Astrocyte (in vitro differentiated cells and primary cell): ENCODE data around the gene LSM14A. TPM values are rescaled to one million over a fixed set of nuclear protein-coding genes. Genes with fewer than 3 reads are reported as not detected.

Experiments
- DNase-seq: peaks from one replicate; pipeline ENCODE4 v3.0.0-alpha.2; 2010; ENCODE audit warnings: low read depth
- FAIRE-seq: peaks from 2 replicates; lab custom pipeline; 2011; peaks lifted over from hg19 to GRCh38; lab: Jason Lieb, UNC
- H2AFZ ChIP-seq: 2 replicates; pipeline ENCODE4 v1.6.0; 2012; ENCODE audit warnings: low read depth, low read length, inconsistent platforms
- H3K27ac ChIP-seq: 2 replicates; pipeline ENCODE4 v1.5.1; 2011; ENCODE audit warnings: low read depth, low read length, inconsistent platforms
- H3K27me3 ChIP-seq: 2 replicates; pipeline ENCODE4 v1.6.0; 2011; ENCODE audit warnings: low read length, inconsistent platforms; ENCODE audit not compliant: insufficient read depth
- H3K36me3 ChIP-seq: 2 replicates; pipeline ENCODE4 v1.5.1; 2011; ENCODE audit warnings: low read length, inconsistent platforms; ENCODE audit not compliant: insufficient read depth
- H3K4me1 ChIP-seq: 2 replicates; pipeline ENCODE4 v1.5.1; 2011; ENCODE audit warnings: low read length, inconsistent platforms; ENCODE audit not compliant: insufficient read depth
- H3K4me2 ChIP-seq: 2 replicates; pipeline ENCODE4 v1.6.0; 2012; ENCODE audit warnings: low read length, inconsistent platforms
- H3K4me3 ChIP-seq: 2 replicates; pipeline ENCODE4 v1.5.1; 2011; ENCODE audit warnings: low read depth, mild to moderate bottlenecking, low read length, inconsistent platforms; ENCODE audit not compliant: insufficient read depth
- H3K79me2 ChIP-seq: 2 replicates; pipeline ENCODE4 v1.6.0; 2012; ENCODE audit warnings: mild to moderate bottlenecking, low read length, inconsistent platforms; ENCODE audit not compliant: insufficient read depth
- H3K9ac ChIP-seq: 2 replicates; pipeline ENCODE4 v1.6.0; 2012; ENCODE audit warnings: mild to moderate bottlenecking, low read length, inconsistent platforms
- H3K9me3 ChIP-seq: 2 replicates; pipeline ENCODE4 v1.5.1; 2012; ENCODE audit warnings: low read depth, mild to moderate bottlenecking, low read length, inconsistent platforms; ENCODE audit not compliant: insufficient read depth
- H4K20me1 ChIP-seq: 2 replicates; pipeline ENCODE4 v1.6.0; 2012; ENCODE audit warnings: low read length, inconsistent platforms; ENCODE audit not compliant: insufficient read depth
- H3K27ac Mint-ChIP-seq: one replicate; pipeline ENCODE4 v1.8.0; 2021; ENCODE audit warnings: mild to moderate bottlenecking, mixed read lengths; ENCODE audit not compliant: unreplicated experiment
- H3K27me3 Mint-ChIP-seq: one replicate; pipeline ENCODE4 v1.8.0; 2021; ENCODE audit warnings: low read depth, mixed read lengths; ENCODE audit not compliant: unreplicated experiment
- H3K36me3 Mint-ChIP-seq: one replicate; pipeline ENCODE4 v1.8.0; 2021; ENCODE audit warnings: low read depth, mixed read lengths; ENCODE audit not compliant: unreplicated experiment
- H3K4me1 Mint-ChIP-seq: one replicate; pipeline ENCODE4 v1.8.0; 2021; ENCODE audit warnings: low read depth, mixed read lengths; ENCODE audit not compliant: unreplicated experiment
- H3K4me3 Mint-ChIP-seq: one replicate; pipeline ENCODE4 v1.8.0; 2021; ENCODE audit warnings: mild to moderate bottlenecking, moderate library complexity, mixed read lengths; ENCODE audit not compliant: unreplicated experiment
- H3K9me3 Mint-ChIP-seq: one replicate; pipeline ENCODE4 v1.8.0; 2021; ENCODE audit warnings: mild to moderate bottlenecking, mixed read lengths; ENCODE audit not compliant: unreplicated experiment
- EZH2 ChIP-seq: IDR thresholded peaks from 2 replicates; pipeline ENCODE4 v1.6.1; 2012; ENCODE audit warnings: mild to moderate bottlenecking, low read length, inconsistent platforms; ENCODE audit not compliant: insufficient read depth
- total RNA-seq: library from RNA; stranded (reverse); gene quantifications from 2 replicates; pipeline ENCODE4 v1.2.1, GENCODE V29; 2021
- TF ChIP-seq, protein P1 (sequence below): IDR thresholded peaks from 2 replicates; pipeline ENCODE4 v1.5.1; 2011; ENCODE audit warnings: low read depth, mild to moderate bottlenecking, inconsistent platforms, low read length, moderate library complexity; ENCODE audit not compliant: insufficient read depth

LSM14A gene
- total RNA-seq, 1 donor from 2014 or later = 88.4 TPM

DNA sequence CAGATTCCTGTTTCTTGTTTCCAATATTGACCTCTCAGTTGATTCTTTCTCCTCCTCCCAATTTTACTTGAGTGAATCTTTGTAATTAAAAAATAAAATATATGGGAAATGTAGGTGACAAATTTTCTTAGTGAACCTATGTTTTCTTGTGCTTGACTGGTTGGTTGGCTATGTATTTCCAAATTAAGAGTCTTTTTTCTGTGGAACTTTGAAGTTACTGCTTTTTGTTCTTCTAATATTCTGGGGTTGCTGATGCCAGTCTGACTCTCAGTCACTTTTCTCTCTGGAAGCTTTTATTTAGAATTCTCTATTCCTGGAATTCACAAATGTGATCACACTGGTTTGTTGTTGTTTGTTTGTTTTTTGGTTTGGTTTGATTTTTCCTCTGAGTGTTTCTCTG, 9.8 kb downstream of the LSM14A start:
- H3K27ac Mint-ChIP-seq = no peak overlapping the region
- H3K36me3 Mint-ChIP-seq = peaks cover 7% of the 10 kb centered on the region

DNA sequence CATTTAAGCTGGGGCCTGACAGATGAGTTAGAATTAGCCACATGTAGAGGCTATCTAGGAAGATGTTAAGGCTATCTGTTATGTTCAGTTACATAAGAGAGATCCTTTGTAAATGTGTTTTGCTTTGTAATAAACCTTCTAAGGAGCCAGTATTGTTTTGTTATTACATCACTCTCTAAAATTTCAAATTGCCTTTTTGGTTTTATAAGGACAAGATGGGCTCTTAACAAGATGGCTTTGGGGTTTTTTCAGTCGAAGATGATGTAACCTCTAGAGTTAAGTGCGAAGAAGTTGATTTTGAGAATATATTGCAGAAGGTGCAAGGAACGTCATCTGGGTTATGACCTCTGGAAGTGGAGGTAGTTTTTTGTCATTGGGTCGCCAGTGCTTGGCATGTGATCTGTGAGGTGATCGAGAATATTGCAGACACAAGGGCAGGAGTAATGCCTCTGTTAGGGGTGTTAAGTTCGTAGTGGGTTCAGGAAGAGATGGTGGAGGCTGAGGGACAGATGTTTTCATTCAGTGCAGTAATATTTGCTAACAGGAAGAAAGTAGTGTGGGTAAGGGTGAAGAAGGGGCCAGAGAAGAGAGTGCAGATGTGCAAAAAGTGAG, 12.7 kb downstream of the LSM14A start:
- Mint-ChIP-seq H3K36me3 (peaks cover 7% of the 10 kb centered on the region), H3K27ac (no peak overlapping the region), H3K27me3 (no peaks in the 10 kb centered on the region), H3K4me1 (peaks cover 37% of the 10 kb centered on the region), H3K9me3 (no peaks in the 10 kb centered on the region), H3K4me3 (peak overlapping the region; percentile 27)
- no peak for TF ChIP-seq EZH2
- TF ChIP-seq, protein P1, sequence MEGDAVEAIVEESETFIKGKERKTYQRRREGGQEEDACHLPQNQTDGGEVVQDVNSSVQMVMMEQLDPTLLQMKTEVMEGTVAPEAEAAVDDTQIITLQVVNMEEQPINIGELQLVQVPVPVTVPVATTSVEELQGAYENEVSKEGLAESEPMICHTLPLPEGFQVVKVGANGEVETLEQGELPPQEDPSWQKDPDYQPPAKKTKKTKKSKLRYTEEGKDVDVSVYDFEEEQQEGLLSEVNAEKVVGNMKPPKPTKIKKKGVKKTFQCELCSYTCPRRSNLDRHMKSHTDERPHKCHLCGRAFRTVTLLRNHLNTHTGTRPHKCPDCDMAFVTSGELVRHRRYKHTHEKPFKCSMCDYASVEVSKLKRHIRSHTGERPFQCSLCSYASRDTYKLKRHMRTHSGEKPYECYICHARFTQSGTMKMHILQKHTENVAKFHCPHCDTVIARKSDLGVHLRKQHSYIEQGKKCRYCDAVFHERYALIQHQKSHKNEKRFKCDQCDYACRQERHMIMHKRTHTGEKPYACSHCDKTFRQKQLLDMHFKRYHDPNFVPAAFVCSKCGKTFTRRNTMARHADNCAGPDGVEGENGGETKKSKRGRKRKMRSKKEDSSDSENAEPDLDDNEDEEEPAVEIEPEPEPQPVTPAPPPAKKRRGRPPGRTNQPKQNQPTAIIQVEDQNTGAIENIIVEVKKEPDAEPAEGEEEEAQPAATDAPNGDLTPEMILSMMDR = no peak
- Histone ChIP-seq H3K4me2 (peak overlapping the region; percentile 4), H3K27me3 (no peaks in the 10 kb centered on the region), H2AFZ (no peak overlapping the region), H3K4me1 (peaks cover 17% of the 10 kb centered on the region), H3K36me3 (peaks cover 2% of the 10 kb centered on the region), H3K9ac (no peak overlapping the region), H4K20me1 (peaks cover 100% of the 10 kb centered on the region), H3K79me2 (peaks cover 100% of the 10 kb centered on the region), H3K4me3 (no peak overlapping the region), H3K27ac (no peak overlapping the region), H3K9me3 (no peaks in the 10 kb centered on the region)
- FAIRE-seq = no peak
- DNase-seq = no peak

More for the DNA sequence above, 9.8 kb downstream of the LSM14A start:
- H3K9me3 ChIP-seq = no peaks in the 10 kb centered on the region
- Mint-ChIP-seq H3K4me3 (no peak overlapping the region), H3K27me3 (no peaks in the 10 kb centered on the region), H3K4me1 (peaks cover 42% of the 10 kb centered on the region), H3K9me3 (no peaks in the 10 kb centered on the region)
- H3K4me3 ChIP-seq = no peak overlapping the region
- no peak overlapping the region for H2AFZ ChIP-seq
- peaks cover 4% of the 10 kb centered on the region for H3K36me3 ChIP-seq
- no peaks in the 10 kb centered on the region for H3K27me3 ChIP-seq
- peaks cover 23% of the 10 kb centered on the region for H3K4me1 ChIP-seq
- FAIRE-seq = no peak
- no peak for DNase-seq
- H3K9ac ChIP-seq = no peak overlapping the region
- H3K27ac ChIP-seq = no peak overlapping the region
- H3K79me2 ChIP-seq = peaks cover 100% of the 10 kb centered on the region
- TF ChIP-seq, protein P1 = no peak
- TF ChIP-seq EZH2 = no peak
- peaks cover 100% of the 10 kb centered on the region for H4K20me1 ChIP-seq
- H3K4me2 ChIP-seq = no peak overlapping the region

DNA sequence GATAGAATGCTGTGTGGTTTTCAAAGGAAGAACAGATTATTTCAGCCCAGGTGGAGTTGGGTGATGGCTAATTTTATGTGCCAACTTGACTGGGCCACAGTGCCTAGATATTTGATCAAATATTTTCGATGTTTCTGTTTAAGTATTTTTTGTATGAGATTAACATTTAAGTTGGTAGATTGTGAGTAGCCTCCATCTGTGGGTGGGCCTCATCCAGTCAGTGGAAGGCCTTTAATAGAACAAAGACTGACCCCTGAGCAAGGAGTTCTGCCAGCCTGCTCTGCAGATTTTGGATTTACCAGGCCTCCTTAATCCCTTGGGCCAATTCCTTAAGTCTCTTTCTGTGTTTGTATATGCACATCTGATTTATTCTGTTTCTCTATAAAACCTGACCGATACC, 13.9 kb downstream of the LSM14A start:
- peaks cover 100% of the 10 kb centered on the region for H4K20me1 ChIP-seq
- H2AFZ ChIP-seq = no peak overlapping the region

More for the DNA sequence above, 13.9 kb downstream of the LSM14A start:
- Histone ChIP-seq H3K4me1 (peaks cover 16% of the 10 kb centered on the region), H3K27ac (no peak overlapping the region), H3K27me3 (no peaks in the 10 kb centered on the region), H3K36me3 (peaks cover 2% of the 10 kb centered on the region), H3K9ac (no peak overlapping the region), H3K4me2 (no peak overlapping the region), H3K9me3 (no peaks in the 10 kb centered on the region), H3K79me2 (peaks cover 100% of the 10 kb centered on the region), H3K4me3 (no peak overlapping the region)
- DNase-seq (no peak), FAIRE-seq (no peak)
- Mint-ChIP-seq H3K9me3 (no peaks in the 10 kb centered on the region), H3K4me3 (no peak overlapping the region), H3K27me3 (no peaks in the 10 kb centered on the region), H3K27ac (no peak overlapping the region), H3K4me1 (peaks cover 31% of the 10 kb centered on the region), H3K36me3 (peaks cover 4% of the 10 kb centered on the region)
- TF ChIP-seq, protein P1 = no peak
- no peak for TF ChIP-seq EZH2
